LNCAP (cell line): ENCODE results near the gene WDPCP.

Experiments used
- CTCF ChIP-seq: fragments of 450-650 bp; IDR thresholded peaks from 2 replicates; pipeline ENCODE4 v1.5.1; 2017; ENCODE audit warnings: mild to moderate bottlenecking

WDPCP gene

GRCh38 chr2:63484901-63485300 is 103.4 kb downstream of the WDPCP start:
- no peak for TF ChIP-seq CTCF

GRCh38 chr2:63484481-63484880 is 103.8 kb downstream of the WDPCP start:
- TF ChIP-seq CTCF: no peak

- TF ChIP-seq CTCF: no peak
Measured at GRCh38 chr2:63477686-63478085, 110.6 kb downstream of the WDPCP start.

GRCh38 chr2:63465633-63466032 is 122.6 kb downstream of the WDPCP start:
- no peak for TF ChIP-seq CTCF

- TF ChIP-seq CTCF: no peak
Measured at GRCh38 chr2:63463142-63463541, 125.1 kb downstream of the WDPCP start.

- TF ChIP-seq CTCF: no peak
Measured at GRCh38 chr2:63446658-63447057, 141.6 kb downstream of the WDPCP start.

GRCh38 chr2:63444565-63445288 is 143.6 kb downstream of the WDPCP start:
- TF ChIP-seq CTCF: no peak

GRCh38 chr2:63440612-63441011 is 147.7 kb downstream of the WDPCP start:
- no peak for TF ChIP-seq CTCF
